ENCODE measurements around the gene OPN5.

DNA sequence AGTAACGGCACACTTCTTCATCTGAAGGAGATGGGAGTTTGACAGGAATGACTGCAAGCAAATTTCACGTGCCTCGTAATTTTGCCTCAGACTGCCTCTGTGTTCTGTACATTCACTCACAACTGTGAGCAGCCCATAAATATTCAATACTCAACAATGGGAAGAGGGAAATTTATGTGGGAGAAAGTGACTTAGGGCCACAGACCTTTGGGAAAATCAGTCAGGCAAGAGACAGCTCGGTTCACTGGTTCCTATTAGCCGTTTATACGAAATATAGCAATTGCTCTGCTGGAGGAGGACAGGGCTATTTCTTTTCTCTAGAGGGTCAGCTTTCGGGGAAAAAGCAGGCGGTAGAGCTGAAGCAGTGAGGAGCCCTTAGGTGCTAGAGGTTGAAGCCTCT is 28.0 kb downstream of the OPN5 start:
- TF ChIP-seq CTCF (IDR thresholded peaks at IDR 0.05 in 4 of 5, conservative IDR thresholded peaks at IDR 0.05 in 1 of 5), result no peak
- TF ChIP-seq POLR2A (IDR thresholded peaks at IDR 0.05), result no peak

All from gastrocnemius medialis (tissue), 4 donors.